A549 (cell line): ENCODE results near the gene P4HA1. TPM values are rescaled to one million over a fixed set of nuclear protein-coding genes. Genes with fewer than 3 reads are reported as not detected.
A peak's percentile ranks its signal among the peaks of the same experiment; 100 is the strongest.

Source experiments
- ATAC-seq, 2 experiments: fragments of 200-7000 bp in 1 of 2; fragments of >200 bp in 1 of 2; cut with Nextera tagmentation in 1 of 2; cut with Tn5 transposase in 1 of 2; 3 replicates each; pipeline versions ENCODE4 v1.8.0 to v1.9.1; 2018 to 2020; ENCODE audit warnings: mild to moderate bottlenecking in 1 of 2, moderate library complexity in 1 of 2
- CTCF ChIA-PET: fragments of 300-600 bp; sonication (Branson Sonifier 250); formaldehyde crosslinking; extraction: SDS; loops from one replicate; lab custom pipeline; 2021; ENCODE audit warnings: antibody characterized with exemption, inconsistent platforms; lab: Yijun Ruan, JAX
- POLR2A ChIA-PET: fragments of 350-600 bp; formaldehyde crosslinking; extraction: SDS; loops from one replicate; lab custom pipeline; 2021; ENCODE audit warnings: antibody characterized with exemption, inconsistent platforms; lab: Yijun Ruan, JAX
- DNase-seq, 2 experiments: peaks; one replicate each; pipeline versions ENCODE4 v3.0.0 to v3.0.0-alpha.2; 2011 to 2016; ENCODE audit warnings: low read depth in 1 of 2, low spot score in 1 of 2
- FAIRE-seq: peaks from 2 replicates; lab custom pipeline; 2011; peaks lifted over from hg19 to GRCh38; lab: Jason Lieb, UNC
- H3K27ac ChIP-seq, 2 experiments: fragments of >200 bp; sonication (Bioruptor Twin); formaldehyde crosslinking; 3 replicates each; pipeline ENCODE4 v1.5.1; 2016 to 2017
- H3K4me1 ChIP-seq: fragments of >200 bp; sonication (Bioruptor Twin); formaldehyde crosslinking; 3 replicates; pipeline ENCODE4 v1.6.1; 2016
- H3K4me2 ChIP-seq: fragments of >200 bp; sonication (Bioruptor Twin); formaldehyde crosslinking; 3 replicates; pipeline ENCODE4 v1.6.1; 2016
- H3K4me3 ChIP-seq: fragments of >200 bp; sonication (Bioruptor Twin); formaldehyde crosslinking; 3 replicates; pipeline ENCODE4 v1.5.1; 2016
- H3K9me3 ChIP-seq: fragments of >200 bp; sonication (Bioruptor Twin); formaldehyde crosslinking; 3 replicates; pipeline ENCODE4 v1.6.1; 2016
- BCL3 ChIP-seq: fragments of >200 bp; sonication (Bioruptor Twin); formaldehyde crosslinking; IDR thresholded peaks from 3 replicates; pipeline ENCODE4 v1.6.1; 2016
- BHLHE40 ChIP-seq: IDR thresholded peaks from 2 replicates; pipeline ENCODE4 v1.6.1; 2012; ENCODE audit warnings: low read depth, low read length, inconsistent platforms
- CEBPB ChIP-seq, 2 experiments: fragments of >200 bp in 1 of 2; sonication (Bioruptor Twin) in 1 of 2; formaldehyde crosslinking in 1 of 2; IDR thresholded peaks; 2 replicates each; pipeline ENCODE4 v1.6.1; 2012 to 2016
- CHD2 ChIP-seq: fragments of 150-350 bp; IDR thresholded peaks from 2 replicates; pipeline ENCODE4 v1.6.1; 2014; ENCODE audit warnings: low read length; ENCODE audit not compliant: partially characterized antibody
- EHF ChIP-seq: fragments of 250-450 bp; sonication (Bioruptor Pico); IDR thresholded peaks from 2 replicates; pipeline ENCODE4 v1.5.0; 2020; ENCODE audit warnings: mild to moderate bottlenecking
- ELK1 ChIP-seq: fragments of 150-350 bp; IDR thresholded peaks from 2 replicates; pipeline ENCODE4 v1.6.1; 2014; ENCODE audit warnings: low read depth, mild to moderate bottlenecking, low read length
- EP300 ChIP-seq, 2 experiments: fragments of >200 bp; sonication (Bioruptor Twin); formaldehyde crosslinking; IDR thresholded peaks; 2 replicates in 1 of 2; 3 replicates in 1 of 2; pipeline ENCODE4 v1.6.1; 2016 to 2017
- ESRRA ChIP-seq: fragments of 150-350 bp; IDR thresholded peaks from 2 replicates; pipeline ENCODE4 v1.6.1; 2014; ENCODE audit warnings: mild to moderate bottlenecking, low read length, borderline replicate concordance
- FOSB ChIP-seq: fragments of 250-450 bp; sonication (Bioruptor Pico); IDR thresholded peaks from 2 replicates; pipeline ENCODE4 v1.5.0; 2020; ENCODE audit warnings: mild to moderate bottlenecking, moderate library complexity
- FOXS1 ChIP-seq: fragments of 250-450 bp; sonication (Bioruptor Pico); IDR thresholded peaks from 2 replicates; pipeline ENCODE4 v1.5.0; 2020; ENCODE audit warnings: mild to moderate bottlenecking, moderate library complexity
- HOXB13 ChIP-seq: fragments of 250-450 bp; sonication (Bioruptor Pico); IDR thresholded peaks from 2 replicates; pipeline ENCODE4 v1.5.0; 2020; ENCODE audit warnings: low read depth, mild to moderate bottlenecking, moderate library complexity
- JUNB ChIP-seq: fragments of >200 bp; sonication (Bioruptor Twin); formaldehyde crosslinking; IDR thresholded peaks from 2 replicates; pipeline ENCODE4 v1.6.1; 2016
- MAFK ChIP-seq: fragments of 450-650 bp; IDR thresholded peaks from 2 replicates; pipeline ENCODE4 v1.6.1; 2014; ENCODE audit not compliant: partially characterized antibody
- MAX ChIP-seq: IDR thresholded peaks from 2 replicates; pipeline ENCODE4 v1.6.1; 2012
- MAZ ChIP-seq: fragments of 150-350 bp; IDR thresholded peaks from 2 replicates; pipeline ENCODE4 v1.6.1; 2014; ENCODE audit warnings: antibody characterized with exemption, low read depth, low read length, borderline replicate concordance
- MYC ChIP-seq: IDR thresholded peaks from 2 replicates; pipeline ENCODE4 v1.6.1; 2012; ENCODE audit warnings: mild to moderate bottlenecking, inconsistent platforms, low read length, improper control_type of control experiment, borderline replicate concordance
- RAD21 ChIP-seq, 2 experiments: fragments of >200 bp in 1 of 2; sonication (Bioruptor Twin) in 1 of 2; formaldehyde crosslinking in 1 of 2; IDR thresholded peaks in 1 of 2; conservative IDR thresholded peaks in 1 of 2; 2 replicates in 1 of 2; 3 replicates in 1 of 2; pipeline ENCODE4 v1.6.1; 2012 to 2018; ENCODE audit warnings: inconsistent platforms in 1 of 2
- RNF2 ChIP-seq: fragments of 200-600 bp; sonication (generic); IDR thresholded peaks from 2 replicates; pipeline ENCODE4 v1.6.1; 2016; ENCODE audit warnings: low read depth, mild to moderate bottlenecking, antibody characterized with exemption, moderate library complexity, borderline replicate concordance
- SMC3 ChIP-seq: fragments of >200 bp; sonication (Bioruptor Twin); formaldehyde crosslinking; IDR thresholded peaks from 3 replicates; pipeline ENCODE4 v1.6.1; 2018; ENCODE audit warnings: inconsistent platforms
- TFCP2L1 ChIP-seq: fragments of 250-450 bp; sonication (Bioruptor Pico); IDR thresholded peaks from 2 replicates; pipeline ENCODE4 v1.5.0; 2021; ENCODE audit warnings: mild to moderate bottlenecking
- USF2 ChIP-seq: fragments of 450-650 bp; IDR thresholded peaks from 2 replicates; pipeline ENCODE4 v1.6.1; 2014; ENCODE audit warnings: antibody characterized with exemption
- ZC3H11A ChIP-seq: fragments of 450-650 bp; IDR thresholded peaks from 2 replicates; pipeline ENCODE4 v1.6.1; 2014; ENCODE audit warnings: antibody characterized with exemption, mild to moderate bottlenecking
- ZSCAN20 ChIP-seq: fragments of 250-450 bp; sonication (Bioruptor Pico); IDR thresholded peaks from 2 replicates; pipeline ENCODE4 v1.8.0; 2022; ENCODE audit warnings: mild to moderate bottlenecking, moderate library complexity
- WGBS: methylation state at CpG from one replicate; pipeline ENCODE4 v1.1.6; 2017; ENCODE audit errors: missing lambda C conversion rate; 5-methylcytosine and 5-hydroxymethylcytosine counted together
- polyA plus RNA-seq, 4 experiments: library from polyadenylated mRNA; depleted of rRNA in 3 of 4; stranded (reverse); fragments of >200 nt; fragmentation: RNase III in 1 of 4; extraction: RNeasy Plus Mini Kit Qiagen cat#74134 plus additional on column Dnase treatment in 1 of 4; gene quantifications; 2 replicates in 3 of 4; 3 replicates in 1 of 4; pipeline ENCODE4 v1.2.3, GENCODE V29; 2011 to 2017

The P4HA1 gene
- polyA plus RNA-seq, 2 of the 4 experiments (the other 2 are of a cell fraction): 23.7 to 49.0 TPM

GRCh38 chr10:73075829-73076228 lies 20.8 kb downstream of the P4HA1 start:
- Histone ChIP-seq H3K4me3 (no peak overlapping the region), H3K9me3 (no peaks in the 10 kb centered on the region), H3K4me2 (no peak overlapping the region), H3K4me1 (0 out of 3 replicates have a peak, but pooled peaks cover 3% of the 10 kb centered on the region), H3K27ac (no peak overlapping the region)
- ATAC-seq (no peak), DNase-seq (no peak), FAIRE-seq (no peak)
- 89% methylated on average over 3 of the region's 3 CpGs for WGBS
- TF ChIP-seq MAFK: no peak
- no peak for TF ChIP-seq MAX
- no peak for TF ChIP-seq ZSCAN20
- CTCF ChIA-PET: interaction anchor here (0.5 to 1.5 kb wide), 3 partner anchors 83 to 711 kb away, joined by 3 to 6 read pairs (median 4); no protein-coding TSS in a partner anchor
- POLR2A ChIA-PET: interaction anchor here (1.6 kb wide), 1 partner anchor 20 kb away, joined by 4 read pairs; no protein-coding TSS in a partner anchor

- Histone ChIP-seq H3K4me2 (no peak overlapping the region), H3K4me3 (no peak overlapping the region), H3K9me3 (no peaks in the 10 kb centered on the region), H3K27ac (no peak overlapping the region), H3K4me1 (0 out of 3 replicates have a peak, but pooled peaks cover 3% of the 10 kb centered on the region)
- ATAC-seq: no peak
- no peak for TF ChIP-seq CHD2
- no peak for TF ChIP-seq EP300 (IDR thresholded peaks at IDR 0.05)
- no peak for TF ChIP-seq FOSB (CRISPR knock-in tag)
- TF ChIP-seq MYC: no peak
- TF ChIP-seq MAZ: no peak
- TF ChIP-seq EHF (CRISPR knock-in tag): no peak
- no peak for TF ChIP-seq TFCP2L1 (CRISPR knock-in tag)
- CTCF ChIA-PET: interaction anchor here (0.6 to 1.0 kb wide), 2 partner anchors 12 to 25 kb away, joined by 3 to 5 read pairs; no protein-coding TSS in a partner anchor
- POLR2A ChIA-PET: no interaction called here
- DNase-seq: no peak
- peak; percentile 28 for FAIRE-seq
These were observed 23.0 kb downstream of the P4HA1 start for GRCh38 chr10:73073627-73074026.

- Histone ChIP-seq H3K4me3 (no peak overlapping the region), H3K4me1 (no peaks in the 10 kb centered on the region), H3K9me3 (no peaks in the 10 kb centered on the region), H3K4me2 (no peak overlapping the region), H3K27ac (no peak overlapping the region)
- FAIRE-seq (no peak), DNase-seq (no peak), ATAC-seq (no peak)
- WGBS: 95% methylated on average over 1 of the region's 1 CpG
- TF ChIP-seq ELK1 (no peak), BHLHE40 (no peak), CEBPB (IDR thresholded peaks at IDR 0.05) (no peak), ZC3H11A (no peak), USF2 (no peak), MAZ (no peak), JUNB (no peak)
- POLR2A ChIA-PET: no interaction called here
- CTCF ChIA-PET: interaction anchor here (1.1 kb wide), 2 partner anchors 23 to 701 kb away, joined by 3 read pairs; no protein-coding TSS in a partner anchor
These were observed 31.2 kb downstream of the P4HA1 start for GRCh38 chr10:73065441-73065840.

- DNase-seq (no peak), FAIRE-seq (no peak), ATAC-seq (no peak)
- TF ChIP-seq HOXB13 (CRISPR knock-in tag) (no peak), RAD21 (conservative IDR thresholded peaks at IDR 0.05 in 1 of 2, IDR thresholded peaks at IDR 0.05 in 1 of 2) (no peak), ZC3H11A (no peak), BCL3 (no peak), MAFK (no peak), FOXS1 (no peak), SMC3 (no peak), RNF2 (no peak), ESRRA (no peak)
- Histone ChIP-seq H3K4me1 (no peaks in the 10 kb centered on the region), H3K4me2 (no peak overlapping the region), H3K4me3 (no peak overlapping the region), H3K27ac (no peak overlapping the region), H3K9me3 (no peaks in the 10 kb centered on the region)
- POLR2A ChIA-PET: no interaction called here
- CTCF ChIA-PET: interaction anchor here (0.6 to 2.4 kb wide), 24 partner anchors 9 to 722 kb away, joined by 3 to 15 read pairs (median 4); no protein-coding TSS in a partner anchor
- 95% methylated on average over 1 of the region's 1 CpG for WGBS
These were observed 34.9 kb downstream of the P4HA1 start for GRCh38 chr10:73061743-73062142.
